GM12891 (cell line): Measurements from ENCODE around the gene OR4E2. TPM values are rescaled to one million over a fixed set of nuclear protein-coding genes. Genes with fewer than 3 reads are reported as not detected.
"Not testable (repeated sequence)": the region's sequence is repeated elsewhere in the genome, so short reads cannot be mapped to it uniquely, and the experiment has no call there.

Experiments
- DNase-seq: peaks from one replicate; pipeline ENCODE4 v3.0.0; 2011; ENCODE audit warnings: low spot score; ENCODE audit not compliant: insufficient read length
- FAIRE-seq: peaks from 2 replicates; lab custom pipeline; 2011; peaks lifted over from hg19 to GRCh38; lab: Jason Lieb, UNC
- PAX5 ChIP-seq: IDR thresholded peaks from 2 replicates; pipeline ENCODE4 v1.6.1; 2011; ENCODE audit warnings: low read length, moderate library complexity, mild to moderate bottlenecking; ENCODE audit not compliant: insufficient read depth, severe bottlenecking
- POLR2A ChIP-seq: IDR thresholded peaks from 2 replicates; pipeline ENCODE4 v1.6.1; 2011; ENCODE audit warnings: low read depth, low read length, control low read depth
- POLR2AphosphoS5 ChIP-seq: IDR thresholded peaks from 2 replicates; pipeline ENCODE4 v1.6.1; 2011; ENCODE audit warnings: low read depth, low read length, control low read depth
- POU2F2 ChIP-seq: IDR thresholded peaks from 2 replicates; pipeline ENCODE4 v1.6.1; 2011; ENCODE audit warnings: low read depth, mild to moderate bottlenecking, control low read depth, low read length, moderate library complexity
- SPI1 ChIP-seq: IDR thresholded peaks from 2 replicates; pipeline ENCODE4 v1.6.1; 2011; ENCODE audit warnings: low read depth, low read length, control low read depth
- TAF1 ChIP-seq: IDR thresholded peaks from 2 replicates; pipeline ENCODE4 v1.6.1; 2011; ENCODE audit warnings: low read depth, low read length, control low read depth
- polyA plus RNA-seq: library from polyadenylated mRNA; unstranded; fragments of >200 nt; gene quantifications from one replicate; pipeline ENCODE4 v1.2.1, GENCODE V29; 2012; ENCODE audit warnings: low read depth, missing spikeins, inconsistent platforms; ENCODE audit not compliant: missing spikeins

The OR4E2 gene, protein sequence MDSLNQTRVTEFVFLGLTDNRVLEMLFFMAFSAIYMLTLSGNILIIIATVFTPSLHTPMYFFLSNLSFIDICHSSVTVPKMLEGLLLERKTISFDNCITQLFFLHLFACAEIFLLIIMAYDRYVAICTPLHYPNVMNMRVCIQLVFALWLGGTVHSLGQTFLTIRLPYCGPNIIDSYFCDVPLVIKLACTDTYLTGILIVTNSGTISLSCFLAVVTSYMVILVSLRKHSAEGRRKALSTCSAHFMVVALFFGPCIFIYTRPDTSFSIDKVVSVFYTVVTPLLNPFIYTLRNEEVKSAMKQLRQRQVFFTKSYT
- polyA plus RNA-seq, result not detected

DNA sequence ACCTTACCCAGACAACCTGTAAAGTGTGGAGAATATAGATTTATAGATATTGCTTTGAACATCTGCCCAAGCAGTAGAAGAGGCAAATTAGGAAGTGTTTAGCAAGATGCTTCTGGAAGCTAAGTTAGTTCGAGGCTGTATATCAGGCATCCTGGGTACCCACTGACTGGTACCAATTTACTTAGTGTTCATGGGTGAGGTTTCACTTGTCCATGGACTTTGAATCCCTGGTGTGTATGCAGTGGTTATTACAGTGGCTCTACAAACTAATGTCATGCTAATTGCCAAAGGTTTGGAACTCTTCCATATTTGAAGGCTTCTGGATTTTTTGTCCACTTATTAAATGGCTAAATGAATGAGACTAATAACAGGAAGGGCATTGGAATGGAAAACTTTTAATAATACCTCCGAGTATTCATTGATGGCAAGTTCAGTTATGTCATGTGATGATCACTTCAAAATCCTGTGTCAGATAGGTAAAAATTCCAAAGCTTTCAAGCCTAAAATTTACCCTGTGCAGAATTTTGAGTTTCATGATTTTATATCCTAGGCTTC, at the start of gene OR4E2:
Gene OR4E2 (plus strand): TSS at position 505 of the 555 bp plus-strand sequence. CDS start 11,248 bp downstream, outside the sequence.
- DNase-seq, result no peak
- FAIRE-seq, result no peak
- TF ChIP-seq SPI1, result no peak
- TF ChIP-seq POLR2A, result no peak
- TF ChIP-seq PAX5, result no peak
- no peak for TF ChIP-seq POU2F2
- TF ChIP-seq POLR2AphosphoS5, result no peak
- TF ChIP-seq TAF1, result no peak

DNA sequence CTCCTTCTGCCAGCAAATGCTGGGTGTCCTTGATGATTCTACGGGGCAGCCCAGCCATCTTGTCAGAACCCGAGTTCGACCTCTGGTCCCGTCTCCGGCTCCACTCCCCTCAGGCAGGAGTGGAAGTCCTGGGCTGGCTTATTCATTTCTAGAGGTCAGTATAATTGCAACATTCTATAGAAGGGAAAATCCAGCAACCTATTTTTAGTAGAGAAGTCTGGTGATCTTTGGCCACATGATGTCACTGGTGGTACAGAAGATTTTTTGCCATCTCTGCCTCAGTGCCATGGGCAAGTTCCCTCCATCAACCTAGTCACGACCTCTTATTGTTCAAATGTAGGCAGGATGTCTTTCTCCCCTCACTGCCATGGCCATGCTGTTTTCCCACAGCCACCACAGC, 41.3 kb upstream of the OR4E2 start:
- no peak for TF ChIP-seq TAF1
- TF ChIP-seq PAX5, result no peak
- no peak for TF ChIP-seq SPI1
- no peak for TF ChIP-seq POU2F2
- no peak for TF ChIP-seq POLR2AphosphoS5
- no peak for TF ChIP-seq POLR2A
- no peak for FAIRE-seq
- no peak for DNase-seq

DNA sequence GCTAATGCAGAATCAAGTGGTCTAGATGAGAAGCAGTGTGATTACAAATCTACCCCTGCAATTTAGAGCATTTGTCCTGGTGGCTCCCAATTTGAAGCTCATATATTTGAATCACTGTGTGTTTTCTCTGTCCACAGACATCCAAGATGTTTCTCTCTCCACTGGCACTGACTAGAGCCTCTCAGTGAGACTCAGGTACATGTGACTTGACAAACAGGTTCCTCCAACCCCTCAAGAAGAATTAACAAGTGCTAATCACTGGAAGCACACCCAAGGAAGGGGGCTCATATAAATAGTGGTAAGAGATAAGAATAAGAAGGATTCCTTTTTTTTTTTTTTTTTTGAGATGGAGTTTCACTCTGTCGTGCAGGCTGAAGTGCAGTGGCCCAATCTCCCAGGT, 39.4 kb upstream of the OR4E2 start:
- TF ChIP-seq SPI1, result no peak
- no peak for TF ChIP-seq POLR2AphosphoS5
- TF ChIP-seq PAX5, result no peak
- no peak for TF ChIP-seq POU2F2
- no peak for TF ChIP-seq TAF1
- no peak for FAIRE-seq

DNA sequence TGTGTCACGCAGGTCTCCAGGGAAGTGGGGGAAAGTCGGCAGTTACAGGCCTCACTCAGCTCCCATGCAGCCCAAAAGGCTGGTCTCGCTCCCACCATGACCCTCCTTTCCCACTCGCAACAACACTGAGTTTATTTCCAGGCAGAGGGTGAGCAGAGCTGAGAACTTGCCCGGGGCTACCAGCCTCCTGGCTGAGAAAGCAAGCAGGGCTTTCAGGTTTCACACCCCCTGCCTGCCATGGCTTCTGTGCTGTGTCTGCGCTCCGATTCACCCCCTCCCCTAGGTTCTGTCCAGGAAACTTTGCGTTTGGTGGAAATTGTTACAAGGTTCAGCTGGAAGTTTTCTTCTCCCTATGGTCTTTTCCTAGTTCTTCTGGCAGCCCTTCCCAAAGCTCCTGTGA, 36.0 kb upstream of the OR4E2 start:
- FAIRE-seq (no peak), DNase-seq (no peak)
- no peak for TF ChIP-seq SPI1
- TF ChIP-seq POU2F2, result no peak
- no peak for TF ChIP-seq PAX5
- TF ChIP-seq POLR2A, result no peak
- no peak for TF ChIP-seq TAF1
- TF ChIP-seq POLR2AphosphoS5, result no peak

More for the DNA sequence above, 39.4 kb upstream of the OR4E2 start:
- no peak for DNase-seq

DNA sequence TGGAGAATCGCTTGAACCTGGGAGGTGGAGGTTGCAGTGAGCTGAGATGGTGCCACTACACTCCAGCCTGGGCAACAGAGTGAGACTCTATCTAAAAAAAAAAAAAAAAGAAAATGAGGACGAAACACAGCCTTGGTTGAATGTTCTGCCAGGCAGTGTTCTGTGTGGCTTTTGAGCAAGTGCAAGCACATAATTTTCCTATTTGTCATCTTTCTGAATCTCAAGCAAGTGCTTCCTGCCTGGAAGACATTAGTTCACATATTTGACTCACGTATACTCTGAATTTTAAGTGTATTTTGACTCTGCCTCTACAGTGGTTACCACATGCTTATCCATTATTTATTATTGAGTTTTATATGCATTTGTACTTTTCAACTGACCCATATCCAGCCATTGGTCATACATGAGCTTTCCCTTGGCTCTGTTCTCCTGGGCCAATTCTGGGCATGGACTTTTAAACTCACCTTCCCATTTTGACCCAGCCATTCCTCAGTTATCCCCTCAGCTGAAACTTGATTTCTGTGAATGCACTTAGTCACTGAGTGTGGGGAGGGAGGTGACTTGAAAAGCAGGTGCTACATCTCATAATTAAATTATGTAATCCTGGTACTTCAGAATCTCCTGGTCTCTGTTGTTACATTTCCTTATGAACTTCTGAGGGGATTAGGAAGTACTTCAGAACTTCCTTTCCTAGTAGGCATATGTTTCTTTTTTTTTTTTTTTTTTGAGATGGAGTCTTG, 27.0 kb upstream of the OR4E2 start:
- TF ChIP-seq SPI1 (no peak), POLR2A (no peak), POLR2AphosphoS5 (no peak), POU2F2 (no peak), PAX5 (no peak), TAF1 (no peak)
- no peak for FAIRE-seq
- no peak for DNase-seq

DNA sequence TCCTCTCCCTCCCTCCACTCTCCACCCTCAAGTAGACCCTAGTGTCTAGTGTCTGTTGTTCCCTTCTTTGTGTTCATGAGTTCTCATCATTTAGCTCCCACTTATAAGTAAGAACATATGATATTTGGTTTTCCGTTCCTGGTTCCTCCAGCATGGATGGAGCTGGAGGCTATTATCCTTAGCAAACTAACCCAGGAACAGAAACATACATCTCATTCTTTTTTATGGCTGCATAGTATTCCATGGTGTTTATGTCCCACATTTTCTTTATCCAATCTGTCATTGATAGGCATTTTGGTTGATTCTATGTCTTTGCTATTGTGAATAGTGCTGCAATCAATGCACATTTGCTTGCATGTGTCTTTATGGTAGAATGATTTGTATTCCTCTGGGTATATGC, 23.1 kb upstream of the OR4E2 start:
- FAIRE-seq, DNase-seq: not testable (repeated sequence)

DNA sequence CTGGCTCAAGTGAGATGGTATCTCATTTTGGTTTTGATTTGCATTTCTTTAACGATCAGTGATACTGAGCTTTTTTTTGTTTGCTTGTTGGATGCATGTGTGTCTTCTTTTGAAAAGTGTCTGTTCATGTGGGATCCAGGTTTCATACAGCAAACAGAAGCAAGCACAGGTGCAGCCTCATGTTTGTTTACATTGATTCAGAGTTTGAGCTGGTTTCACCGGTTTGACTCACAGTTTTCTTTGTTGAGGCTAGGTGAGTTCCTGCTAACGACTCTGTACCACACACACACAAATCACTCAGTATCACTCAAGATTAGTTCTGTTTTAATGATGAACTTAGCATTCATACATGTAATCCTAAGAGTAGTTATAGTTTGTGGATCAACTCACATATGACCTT, 22.6 kb upstream of the OR4E2 start:
- TF ChIP-seq TAF1, result no peak
- TF ChIP-seq POU2F2, result no peak
- TF ChIP-seq POLR2A, result no peak
- no peak for TF ChIP-seq PAX5
- no peak for TF ChIP-seq POLR2AphosphoS5
- no peak for TF ChIP-seq SPI1
- FAIRE-seq (no peak), DNase-seq (no peak)

DNA sequence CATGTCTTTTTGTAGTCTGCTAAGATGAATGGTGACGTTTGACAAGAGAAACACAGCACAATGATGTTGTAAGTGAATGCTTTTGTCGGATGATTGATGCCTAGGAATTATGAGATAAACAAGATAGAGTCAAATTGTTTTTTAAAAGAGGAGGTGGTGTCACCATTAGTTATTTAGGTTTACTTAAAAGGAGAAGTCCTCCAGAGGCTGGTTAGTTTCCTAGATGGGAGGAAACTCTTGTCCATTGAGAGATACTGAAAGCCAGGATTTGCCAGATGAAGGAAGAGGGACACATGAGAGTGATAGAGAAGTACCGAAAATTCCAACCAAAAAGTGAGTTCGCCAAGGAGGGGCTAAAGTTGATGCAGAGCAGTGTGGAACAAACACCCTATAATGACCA, 18.8 kb upstream of the OR4E2 start, which contains the start of gene OR10G2:
Gene OR10G2 (minus strand): TSS at position 101 of the 400 bp plus-strand sequence. CDS start 98 bp downstream, at position 3.
- no peak for FAIRE-seq
- no peak for DNase-seq
- TF ChIP-seq POU2F2 (no peak), SPI1 (no peak), POLR2A (no peak), POLR2AphosphoS5 (no peak), TAF1 (no peak), PAX5 (no peak)

DNA sequence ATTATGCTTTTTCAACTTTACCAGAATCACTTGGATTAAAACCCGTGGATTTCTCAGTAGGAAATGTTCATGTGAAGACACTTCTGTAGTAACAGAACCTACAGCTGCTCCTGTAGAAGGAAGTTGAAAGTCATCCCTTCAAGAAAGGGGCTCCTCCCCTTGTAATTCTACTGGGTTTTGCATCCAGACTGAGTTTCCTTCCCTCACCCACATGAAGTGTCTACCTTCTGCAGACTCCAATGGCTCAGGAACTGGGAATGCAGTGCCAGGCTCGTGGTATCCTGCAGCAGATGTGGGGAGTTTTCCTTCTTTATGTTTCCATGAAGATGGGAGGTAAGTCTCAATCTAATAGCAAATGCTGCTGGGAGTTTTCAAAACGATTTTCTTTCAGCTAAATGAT, 11.0 kb upstream of the OR4E2 start:
- TF ChIP-seq POLR2A (no peak), POLR2AphosphoS5 (no peak), POU2F2 (no peak), TAF1 (no peak), PAX5 (no peak), SPI1 (no peak)
- DNase-seq (no peak), FAIRE-seq (no peak)
